K562 (cell line): ENCODE results near the gene USH1G. TPM values are rescaled to one million over a fixed set of nuclear protein-coding genes. Genes with fewer than 3 reads are reported as not detected.

Experiments used
- ATAC-seq: fragments of 200-7000 bp; cut with Tn5 transposase; 3 replicates; pipeline ENCODE4 v1.9.1; 2020; ENCODE audit warnings: moderate library complexity
- BruUV-seq: library from RNA; stranded (reverse); fragments of 400-500 nt; replicated peaks from 2 replicates; lab custom pipeline; 2021; lab: Mats Ljungman, UMichigan
- CTCF ChIA-PET: fragments of 300-600 bp; formaldehyde crosslinking; extraction: SDS; loops from one replicate; lab custom pipeline; 2021; ENCODE audit warnings: low intra/inter-chr PET ratio; lab: Yijun Ruan, JAX
- POLR2A ChIA-PET: fragments of 300-600, 350-650 bp; sonication (Branson Sonifier 250); formaldehyde crosslinking; extraction: SDS; loops from one replicate; lab custom pipeline; 2021; ENCODE audit warnings: antibody characterized with exemption, inconsistent platforms; lab: Yijun Ruan, JAX
- DNase-seq, 4 experiments: peaks; one replicate each; pipeline versions ENCODE4 v3.0.0 to v3.0.0-alpha.2; 2011 to 2018; ENCODE audit warnings: low spot score in 3 of 4, mixed read lengths in 3 of 4; ENCODE audit errors: extremely low read depth in 1 of 4
- FAIRE-seq: peaks from 2 replicates; lab custom pipeline; 2011; peaks lifted over from hg19 to GRCh38; lab: Jason Lieb, UNC
- H2AFZ ChIP-seq: 2 replicates; pipeline ENCODE4 v1.6.0; 2011; ENCODE audit warnings: low read depth, low read length, control low read depth, inconsistent platforms
- H3K27ac ChIP-seq: fragments of 200-600 bp; 3 replicates; pipeline ENCODE4 v1.8.0; 2011; ENCODE audit warnings: low read depth, mild to moderate bottlenecking, control low read depth, inconsistent platforms, low read length, moderate library complexity, mixed read lengths; ENCODE audit errors: extremely low read depth
- H3K27me3 ChIP-seq, 2 experiments: fragments of 300-600 bp in 1 of 2; 2 replicates in 1 of 2; 3 replicates in 1 of 2; pipeline versions ENCODE4 v1.6.0 to v1.8.0; 2011; ENCODE audit warnings: inconsistent platforms in 2 of 2, low read length in 2 of 2, mild to moderate bottlenecking in 1 of 2, mixed read lengths in 1 of 2, moderate library complexity in 1 of 2; ENCODE audit not compliant: control insufficient read depth in 2 of 2, insufficient read depth in 2 of 2
- H3K36me3 ChIP-seq: fragments of 300-600 bp; 3 replicates; pipeline ENCODE4 v1.8.0; 2011; ENCODE audit warnings: mild to moderate bottlenecking, low read length, inconsistent platforms; ENCODE audit not compliant: control insufficient read depth, insufficient read depth
- H3K4me1 ChIP-seq, 2 experiments: fragments of 200-600 bp in 1 of 2; replicated peaks in 1 of 2; 2 replicates in 1 of 2; 3 replicates in 1 of 2; pipeline versions ENCODE4 v1.5.1 to v1.8.0; 2011; ENCODE audit warnings: inconsistent platforms in 2 of 2, low read length in 2 of 2, mild to moderate bottlenecking in 1 of 2, mixed read lengths in 1 of 2, moderate library complexity in 1 of 2; ENCODE audit not compliant: control insufficient read depth in 2 of 2, insufficient read depth in 2 of 2
- H3K4me2 ChIP-seq: 2 replicates; pipeline ENCODE4 v1.6.1; 2011; ENCODE audit warnings: low read length, control low read depth, inconsistent platforms, mixed read lengths; ENCODE audit not compliant: insufficient read depth
- H3K4me3 ChIP-seq: fragments of 200-600 bp; sonication (generic), shearing (Covaris generic); 2 replicates; pipeline ENCODE4 v1.5.1; 2016; ENCODE audit warnings: control low read depth, inconsistent platforms
- H3K79me2 ChIP-seq: fragments of 200-600 bp; 3 replicates; pipeline ENCODE4 v1.8.0; 2011; ENCODE audit warnings: low read length, inconsistent platforms; ENCODE audit not compliant: control insufficient read depth, insufficient read depth
- H3K9ac ChIP-seq, 2 experiments: 2 replicates each; pipeline versions ENCODE4 v1.6.0 to v1.6.1; 2011; ENCODE audit warnings: low read depth in 2 of 2, low read length in 2 of 2, control low read depth in 1 of 2, inconsistent platforms in 1 of 2, mild to moderate bottlenecking in 1 of 2, mixed read lengths in 1 of 2; ENCODE audit not compliant: insufficient read depth in 1 of 2
- H3K9me1 ChIP-seq: one replicate; pipeline ENCODE4 v1.6.0; 2011; ENCODE audit warnings: inconsistent platforms, mild to moderate bottlenecking, low read length, moderate library complexity; ENCODE audit not compliant: control insufficient read depth, insufficient read depth
- H3K9me3 ChIP-seq: replicated peaks from 2 replicates; pipeline ENCODE4 v1.5.1; 2011; ENCODE audit warnings: low read depth, low read length, inconsistent platforms; ENCODE audit not compliant: control insufficient read depth, insufficient read depth
- H4K20me1 ChIP-seq: replicated peaks from 2 replicates; pipeline ENCODE4 v1.6.1; 2011; ENCODE audit warnings: low read length, inconsistent platforms, mixed read lengths; ENCODE audit not compliant: control insufficient read depth, insufficient read depth
- ATF7 ChIP-seq: fragments of 450-650 bp; IDR thresholded peaks from 2 replicates; pipeline ENCODE4 v1.7.1; 2014; ENCODE audit warnings: mild to moderate bottlenecking, moderate library complexity
- CBFA2T2 ChIP-seq: fragments of 450-650 bp; conservative IDR thresholded peaks from 2 replicates; pipeline ENCODE4 v1.6.1; 2017; ENCODE audit warnings: mild to moderate bottlenecking
- RBBP5 ChIP-seq: fragments of 200-600 bp; sonication (generic); IDR thresholded peaks from 2 replicates; pipeline ENCODE4 v1.6.1; 2012; ENCODE audit warnings: borderline replicate concordance, mild to moderate bottlenecking, low read length, control low read depth, inconsistent platforms; ENCODE audit not compliant: insufficient read depth, poor library complexity, severe bottlenecking
- TBP ChIP-seq: optimal IDR thresholded peaks from 2 replicates; pipeline ENCODE3; 2011; ENCODE audit warnings: low read depth, low read length, improper control_type of control experiment
- WGBS: fragments of 100-300 bp; shearing (Covaris generic); methylation state at CpG from one replicate; pipeline ENCODE4 v1.1.6; 2016; ENCODE audit warnings: low coverage, mixed read lengths; ENCODE audit not compliant: insufficient coverage; ENCODE audit errors: missing lambda C conversion rate; 5-methylcytosine and 5-hydroxymethylcytosine counted together
- in situ Hi-C: fragments of 300-500 bp; cut with MboI; formaldehyde crosslinking; loops from 4 replicates; pipeline ENCODE4 v1.15.0; 2018; ENCODE audit warnings: inconsistent platforms, mixed read lengths
- intact Hi-C: fragments of 100-400 bp; cut with micrococcal nuclease; formaldehyde crosslinking; loops from 2 replicates; pipeline ENCODE4 v1.14.2; 2022
- polyA plus RNA-seq, 8 experiments: library from polyadenylated mRNA; depleted of rRNA in 4 of 8; stranded (reverse) in 5 of 8; unstranded in 3 of 8; fragments of >200 nt; fragmentation: Nextera tagmentation in 2 of 8; fragmentation: Illumina TruSeq in 1 of 8; extraction: Ambion mirVana in 2 of 8; extraction: Trizol in 1 of 8; gene quantifications; 2 replicates each; pipeline versions ENCODE4 v1.2.1 to v1.2.3, GENCODE V29; 2011 to 2014; ENCODE audit warnings: inconsistent platforms in 1 of 8, missing spikeins in 1 of 8
- total RNA-seq, 7 experiments: library from RNA; depleted of rRNA in 6 of 7; stranded (reverse); fragments of >200 nt in 6 of 7; fragmentation: Illumina TruSeq in 2 of 7; extraction: Trizol in 2 of 7; gene quantifications; 2 replicates each; pipeline versions ENCODE4 v1.2.1 to v1.2.3, GENCODE V29; 2011 to 2021; ENCODE audit warnings: low replicate concordance in 1 of 7
- TF ChIP-seq, protein P1 (sequence below): sonication (generic); formaldehyde crosslinking; IDR thresholded peaks from 2 replicates; pipeline ENCODE4 v1.8.1; 2023; ENCODE audit warnings: mild to moderate bottlenecking, missing genetic modification reagents

USH1G gene
- total and polyA plus RNA-seq, 9 of the 15 experiments (the other 6 are each of a cell fraction or from before 2014, with no cell fraction given): 0.22 to 1.00 (median 0.64) TPM; not detected in 2

DNA sequence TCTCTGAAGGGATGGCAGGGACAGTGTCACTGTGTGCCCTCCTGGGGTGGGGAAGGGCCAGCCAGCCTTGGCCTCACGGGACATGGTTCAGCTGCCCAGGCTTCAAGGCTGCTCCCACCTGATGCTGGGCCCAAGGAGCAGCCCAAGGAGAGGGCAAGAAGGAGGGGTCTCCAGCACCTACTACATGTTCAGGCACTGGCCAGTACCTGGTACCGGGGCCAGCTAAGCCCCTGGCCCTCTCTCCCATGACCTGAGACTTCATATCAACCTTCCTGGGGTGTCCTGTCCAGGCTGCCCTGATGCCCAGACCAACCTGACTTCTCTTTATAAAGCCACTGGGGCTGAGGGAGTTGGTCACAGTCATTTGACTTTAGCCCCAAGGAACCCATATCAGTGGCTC lies 1.3 kb downstream of the USH1G start:
- Histone ChIP-seq H3K4me1 (peaks cover 18 to 63% of the 10 kb centered on the region in 2 experiments), H3K4me2 (no peak overlapping the region), H3K9me3 (no peaks in the 10 kb centered on the region), H2AFZ (no peak overlapping the region), H3K9me1 (no peaks in the 10 kb centered on the region), H3K36me3 (no peaks in the 10 kb centered on the region), H4K20me1 (no peaks in the 10 kb centered on the region), H3K27ac (no peak overlapping the region), H3K27me3 (peaks cover 9 to 25% of the 10 kb centered on the region in 2 experiments; a peak in 4 of 5 replicates), H3K79me2 (no peaks in the 10 kb centered on the region), H3K4me3 (no peak overlapping the region), H3K9ac (peak overlapping the region in 1 of 2 experiments; percentile 59; a peak in 1 of 4 replicates)
- TF ChIP-seq TBP: no peak
- TF ChIP-seq RBBP5: peak; percentile 20
- no peak for TF ChIP-seq CBFA2T2
- intact Hi-C loops: loop anchor here (10.0 kb wide), 1 partner anchor 83 kb away; no protein-coding TSS in a partner anchor
- ChIA-PET CTCF (interaction anchor here (0.5 to 5.8 kb wide), 2 partner anchors 38 to 280 kb away, joined by 3 to 86 read pairs; no protein-coding TSS in a partner anchor), POLR2A (interaction anchor here (1.1 to 1.7 kb wide), 3 partner anchors 8 to 40 kb away, joined by 5 to 7 read pairs (median 5); no protein-coding TSS in a partner anchor)
- in situ Hi-C loops: loop anchor here (5.0 kb wide), 1 partner anchor 36 kb away; no protein-coding TSS in a partner anchor
- ATAC-seq (no peak), FAIRE-seq (no peak), DNase-seq (no peak)
- BruUV-seq: no TSS peak
- 71% methylated on average over 2 of the region's 2 CpGs for WGBS

DNA sequence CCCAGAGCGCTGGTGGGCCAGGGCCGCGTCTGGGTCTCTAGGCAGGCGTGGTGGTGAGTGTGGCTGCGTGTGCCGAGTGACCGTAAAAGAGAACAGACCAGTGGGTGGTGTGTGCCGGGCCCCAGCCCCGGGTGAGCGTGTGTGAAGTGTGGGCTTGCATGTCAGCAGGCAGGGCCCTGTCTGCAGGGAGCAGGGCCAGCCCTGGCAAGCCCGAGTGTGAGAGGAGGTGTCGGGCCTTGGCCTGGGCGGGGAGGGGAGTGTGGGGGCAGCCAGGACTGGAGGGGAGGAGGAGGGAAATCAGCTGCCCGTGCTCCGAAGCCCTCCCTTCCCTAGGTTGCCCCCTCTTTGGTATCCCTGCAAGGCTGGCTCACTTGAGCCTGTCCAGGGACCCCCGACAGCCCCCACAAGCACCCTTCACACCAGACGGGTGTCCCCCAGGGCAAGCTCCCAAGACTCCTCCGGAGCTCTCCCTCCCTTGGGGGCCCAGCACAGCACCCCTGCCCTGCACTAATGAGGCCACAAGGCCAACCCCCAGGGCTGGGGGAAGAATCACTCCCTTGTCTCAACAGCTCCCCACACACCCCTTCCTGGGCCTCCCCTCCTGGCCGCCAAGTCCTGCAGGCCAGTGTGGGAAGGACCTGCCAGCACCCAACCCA lies 1.9 kb downstream of the USH1G start:
- in situ Hi-C loops: loop anchor here (5.0 kb wide), 1 partner anchor 36 kb away; no protein-coding TSS in a partner anchor
- intact Hi-C loops: loop anchor here (10.0 kb wide), 1 partner anchor 84 kb away; no protein-coding TSS in a partner anchor
- Histone ChIP-seq H4K20me1 (no peaks in the 10 kb centered on the region), H3K9ac (peak overlapping the region in 1 of 2 experiments; percentile 59; a peak in 2 of 4 replicates), H2AFZ (no peak overlapping the region), H3K27ac (no peak overlapping the region), H3K79me2 (no peaks in the 10 kb centered on the region), H3K4me3 (no peak overlapping the region), H3K4me2 (no peak overlapping the region), H3K27me3 (peaks cover 9 to 25% of the 10 kb centered on the region in 2 experiments; a peak in 4 of 5 replicates), H3K9me1 (no peaks in the 10 kb centered on the region), H3K4me1 (peaks cover 18 to 66% of the 10 kb centered on the region in 2 experiments), H3K36me3 (no peaks in the 10 kb centered on the region), H3K9me3 (no peaks in the 10 kb centered on the region)
- BruUV-seq: no TSS peak
- FAIRE-seq (no peak), DNase-seq (no peak), ATAC-seq (no peak)
- ChIA-PET POLR2A (interaction anchor here (0.5 to 1.5 kb wide), 4 partner anchors 30 to 71 kb away, joined by 3 to 5 read pairs (median 4); partner anchors contain the start of gene FDXR), CTCF (interaction anchor here (5.8 kb wide), 1 partner anchor 38 kb away, joined by 86 read pairs; no protein-coding TSS in a partner anchor)
- WGBS: 55% methylated on average over 12 of the region's 19 CpGs
- TF ChIP-seq, protein P1, sequence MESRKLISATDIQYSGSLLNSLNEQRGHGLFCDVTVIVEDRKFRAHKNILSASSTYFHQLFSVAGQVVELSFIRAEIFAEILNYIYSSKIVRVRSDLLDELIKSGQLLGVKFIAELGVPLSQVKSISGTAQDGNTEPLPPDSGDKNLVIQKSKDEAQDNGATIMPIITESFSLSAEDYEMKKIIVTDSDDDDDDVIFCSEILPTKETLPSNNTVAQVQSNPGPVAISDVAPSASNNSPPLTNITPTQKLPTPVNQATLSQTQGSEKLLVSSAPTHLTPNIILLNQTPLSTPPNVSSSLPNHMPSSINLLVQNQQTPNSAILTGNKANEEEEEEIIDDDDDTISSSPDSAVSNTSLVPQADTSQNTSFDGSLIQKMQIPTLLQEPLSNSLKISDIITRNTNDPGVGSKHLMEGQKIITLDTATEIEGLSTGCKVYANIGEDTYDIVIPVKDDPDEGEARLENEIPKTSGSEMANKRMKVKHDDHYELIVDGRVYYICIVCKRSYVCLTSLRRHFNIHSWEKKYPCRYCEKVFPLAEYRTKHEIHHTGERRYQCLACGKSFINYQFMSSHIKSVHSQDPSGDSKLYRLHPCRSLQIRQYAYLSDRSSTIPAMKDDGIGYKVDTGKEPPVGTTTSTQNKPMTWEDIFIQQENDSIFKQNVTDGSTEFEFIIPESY (CRISPR knock-in tag): 0 out of 2 replicates have a peak, but pooled peaks have one; percentile 34
- TF ChIP-seq ATF7: no peak
